Loucy (cell line): ENCODE results near the gene ARSI.

Experiments used
- H2AFZ ChIP-seq: fragments of 200-600 bp; sonication (generic); 2 replicates; pipeline ENCODE4 v1.6.0; 2016; ENCODE audit warnings: antibody characterized with exemption, mild to moderate bottlenecking, low read length, moderate library complexity
- H3F3A ChIP-seq: fragments of 200-600 bp; 2 replicates; pipeline ENCODE4 v1.6.0; 2016; ENCODE audit warnings: antibody characterized with exemption, low read depth, mild to moderate bottlenecking
- H3K27me3 ChIP-seq: fragments of 200-600 bp; sonication (generic); 2 replicates; pipeline ENCODE4 v1.6.1; 2014; ENCODE audit warnings: low read length, mild to moderate bottlenecking; ENCODE audit not compliant: insufficient read depth, poor library complexity, severe bottlenecking
- H3K36me3 ChIP-seq: fragments of 200-600 bp; sonication (generic); 2 replicates; pipeline ENCODE4 v1.6.1; 2016; ENCODE audit warnings: low read length; ENCODE audit not compliant: insufficient read depth
- H3K4me1 ChIP-seq: fragments of 200-600 bp; sonication (generic); 2 replicates; pipeline ENCODE4 v1.5.1; 2014; ENCODE audit warnings: low read length, mild to moderate bottlenecking; ENCODE audit not compliant: insufficient read depth, poor library complexity, severe bottlenecking
- H3K4me2 ChIP-seq: fragments of 200-600 bp; sonication (generic); 2 replicates; pipeline ENCODE4 v1.6.0; 2014; ENCODE audit warnings: antibody characterized with exemption, low read length, low read depth, mild to moderate bottlenecking; ENCODE audit not compliant: poor library complexity, severe bottlenecking
- H3K4me3 ChIP-seq: fragments of 200-600 bp; sonication (generic); 2 replicates; pipeline ENCODE4 v1.5.1; 2014; ENCODE audit warnings: low read length, mild to moderate bottlenecking, mixed read lengths; ENCODE audit not compliant: poor library complexity, severe bottlenecking
- H3K79me2 ChIP-seq: fragments of 200-600 bp; sonication (generic); 2 replicates; pipeline ENCODE4 v1.6.1; 2014; ENCODE audit warnings: low read length; ENCODE audit not compliant: insufficient read depth
- H3K9ac ChIP-seq: fragments of 200-600 bp; sonication (generic); 2 replicates; pipeline ENCODE4 v1.6.0; 2014; ENCODE audit warnings: mild to moderate bottlenecking, low read depth, low read length, moderate library complexity; ENCODE audit not compliant: poor library complexity, severe bottlenecking
- H3K9me2 ChIP-seq: fragments of 200-600 bp; sonication (generic); replicated peaks from 2 replicates; pipeline ENCODE4 v1.6.1; 2016; ENCODE audit warnings: low read depth, low read length, mixed read lengths
- H3K9me3 ChIP-seq: fragments of 200-600 bp; sonication (generic); 2 replicates; pipeline ENCODE4 v1.6.1; 2014; ENCODE audit warnings: mild to moderate bottlenecking, antibody characterized with exemption, low read length, low read depth; ENCODE audit not compliant: insufficient read depth
- H4K20me1 ChIP-seq: fragments of 200-600 bp; sonication (generic); 2 replicates; pipeline ENCODE4 v1.6.0; 2014; ENCODE audit warnings: antibody characterized with exemption, low read length, mild to moderate bottlenecking; ENCODE audit not compliant: insufficient read depth, poor library complexity, severe bottlenecking
- EZH2phosphoT487 ChIP-seq: fragments of 200-600 bp; IDR thresholded peaks from 2 replicates; pipeline ENCODE4 v1.6.1; 2018; ENCODE audit warnings: antibody characterized with exemption, mild to moderate bottlenecking, moderate library complexity, borderline replicate concordance
- TF ChIP-seq, protein P1 (sequence below): fragments of 200-600 bp; sonication (generic); conservative IDR thresholded peaks from 2 replicates; pipeline ENCODE4 v1.5.1; 2014; ENCODE audit warnings: mild to moderate bottlenecking, antibody characterized with exemption, low read length

ARSI gene

DNA sequence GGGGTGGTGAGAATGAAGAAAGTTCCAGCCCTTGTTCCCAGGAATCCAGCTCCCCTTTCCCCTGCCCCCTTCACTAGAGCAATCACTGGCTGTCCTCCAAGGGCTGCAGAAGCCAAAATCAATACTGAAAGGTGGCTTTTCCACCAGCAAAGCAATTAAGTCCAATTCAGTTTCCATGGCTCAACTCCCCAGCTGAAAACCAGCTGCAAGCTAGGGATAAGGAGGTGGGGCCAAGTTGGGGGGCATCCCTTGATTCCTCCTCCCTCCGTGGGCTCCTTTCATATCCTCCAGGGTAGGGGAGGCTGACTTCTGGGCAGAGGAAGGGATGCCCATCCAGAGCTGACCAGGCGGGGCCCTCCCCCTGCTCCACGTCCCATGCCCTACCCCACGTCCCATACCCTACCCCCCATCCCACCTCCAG, 35.8 kb downstream of the ARSI start:
- H3K4me2 ChIP-seq: no peak overlapping the region
- no peaks in the 10 kb centered on the region for H3K27me3 ChIP-seq
- H3K79me2 ChIP-seq: no peaks in the 10 kb centered on the region
- no peak for TF ChIP-seq EZH2phosphoT487
- TF ChIP-seq, protein P1, sequence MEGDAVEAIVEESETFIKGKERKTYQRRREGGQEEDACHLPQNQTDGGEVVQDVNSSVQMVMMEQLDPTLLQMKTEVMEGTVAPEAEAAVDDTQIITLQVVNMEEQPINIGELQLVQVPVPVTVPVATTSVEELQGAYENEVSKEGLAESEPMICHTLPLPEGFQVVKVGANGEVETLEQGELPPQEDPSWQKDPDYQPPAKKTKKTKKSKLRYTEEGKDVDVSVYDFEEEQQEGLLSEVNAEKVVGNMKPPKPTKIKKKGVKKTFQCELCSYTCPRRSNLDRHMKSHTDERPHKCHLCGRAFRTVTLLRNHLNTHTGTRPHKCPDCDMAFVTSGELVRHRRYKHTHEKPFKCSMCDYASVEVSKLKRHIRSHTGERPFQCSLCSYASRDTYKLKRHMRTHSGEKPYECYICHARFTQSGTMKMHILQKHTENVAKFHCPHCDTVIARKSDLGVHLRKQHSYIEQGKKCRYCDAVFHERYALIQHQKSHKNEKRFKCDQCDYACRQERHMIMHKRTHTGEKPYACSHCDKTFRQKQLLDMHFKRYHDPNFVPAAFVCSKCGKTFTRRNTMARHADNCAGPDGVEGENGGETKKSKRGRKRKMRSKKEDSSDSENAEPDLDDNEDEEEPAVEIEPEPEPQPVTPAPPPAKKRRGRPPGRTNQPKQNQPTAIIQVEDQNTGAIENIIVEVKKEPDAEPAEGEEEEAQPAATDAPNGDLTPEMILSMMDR: no peak
- H3K9me2 ChIP-seq: no peaks in the 10 kb centered on the region
- H3F3A ChIP-seq: no peaks in the 10 kb centered on the region
- H3K4me3 ChIP-seq: no peak overlapping the region
- no peaks in the 10 kb centered on the region for H3K9me3 ChIP-seq
- no peaks in the 10 kb centered on the region for H3K36me3 ChIP-seq
- H4K20me1 ChIP-seq: no peaks in the 10 kb centered on the region
- no peaks in the 10 kb centered on the region for H3K4me1 ChIP-seq
- no peak overlapping the region for H2AFZ ChIP-seq
- H3K9ac ChIP-seq: no peak overlapping the region

DNA sequence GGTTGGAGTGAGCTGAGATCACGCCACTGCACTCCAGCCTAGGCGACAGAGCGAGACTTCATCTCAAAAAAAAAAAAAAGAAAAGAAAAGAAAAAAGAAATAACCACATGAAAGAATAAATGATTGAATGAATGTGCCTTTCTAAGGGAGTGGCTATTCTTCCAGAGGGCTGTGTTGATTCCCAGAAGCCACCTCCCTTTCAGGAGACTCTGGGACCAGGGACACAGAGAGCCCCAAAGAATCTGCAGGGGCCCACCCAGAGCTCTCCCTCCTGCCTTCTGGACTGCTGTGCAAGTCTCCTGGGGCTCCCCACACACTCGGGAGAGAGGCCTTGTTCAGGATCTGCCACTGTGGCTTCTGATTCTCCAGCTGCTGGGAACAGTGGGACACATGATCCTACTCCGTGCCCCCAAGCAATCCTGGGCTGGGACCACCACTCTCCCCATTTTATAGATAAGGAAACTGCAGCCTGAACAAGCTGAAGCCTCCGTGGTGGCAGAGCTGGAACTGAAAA, 36.8 kb downstream of the ARSI start:
- Histone ChIP-seq H3K9ac (no peak overlapping the region), H3K4me3 (no peak overlapping the region), H2AFZ (no peak overlapping the region), H3K4me1 (no peaks in the 10 kb centered on the region), H4K20me1 (no peaks in the 10 kb centered on the region), H3K4me2 (no peak overlapping the region), H3K79me2 (no peaks in the 10 kb centered on the region), H3K9me2 (no peaks in the 10 kb centered on the region), H3K36me3 (no peaks in the 10 kb centered on the region), H3K27me3 (no peaks in the 10 kb centered on the region), H3F3A (no peaks in the 10 kb centered on the region), H3K9me3 (no peaks in the 10 kb centered on the region)
- no peak for TF ChIP-seq EZH2phosphoT487
- TF ChIP-seq, protein P1: no peak

DNA sequence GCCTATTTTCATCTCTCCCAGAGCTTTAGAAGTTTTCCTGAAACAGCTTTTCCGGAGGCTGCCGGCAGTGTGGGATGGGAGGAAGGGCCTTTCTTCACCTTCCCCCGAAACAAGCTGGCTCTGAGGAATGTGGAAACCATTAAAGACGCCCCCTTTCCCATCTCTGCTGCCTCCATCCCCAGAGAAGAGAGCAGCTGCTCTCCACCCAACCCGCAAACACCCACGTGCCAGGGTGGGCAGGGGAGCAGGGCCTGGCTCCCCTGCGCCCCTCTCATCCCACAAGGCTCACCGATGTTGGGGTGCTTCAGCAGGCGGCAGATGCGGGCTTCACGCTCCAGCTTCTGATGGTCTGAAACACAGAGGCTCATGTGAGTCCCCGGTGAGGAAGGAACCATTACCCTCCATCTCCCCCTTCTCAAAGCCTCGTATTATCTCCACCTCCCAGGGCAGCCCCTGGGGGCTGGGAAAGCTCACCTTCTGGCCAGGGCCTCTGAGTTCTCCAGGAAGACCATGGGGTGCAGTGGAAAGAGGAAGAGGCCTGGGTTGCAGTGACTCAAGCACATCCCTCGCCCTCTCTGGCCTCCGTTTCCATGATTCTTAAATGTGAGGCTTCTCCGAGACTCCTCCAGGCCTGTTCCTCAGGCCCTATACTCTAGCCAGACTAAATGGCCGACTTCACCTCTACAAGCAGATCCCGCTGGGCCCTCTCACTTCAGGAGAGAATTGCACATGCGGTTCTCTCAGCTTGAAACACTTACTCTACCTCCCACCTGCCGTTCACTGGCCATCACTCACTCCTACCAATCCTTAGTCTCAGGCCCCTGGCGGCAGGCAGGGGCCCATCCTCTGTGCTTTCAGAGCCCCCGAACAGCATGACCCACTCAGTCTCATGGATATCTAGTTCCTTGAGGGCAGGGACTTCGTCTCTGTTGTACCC, 37.8 kb downstream of the ARSI start:
- no peaks in the 10 kb centered on the region for H3K9me3 ChIP-seq
- no peak overlapping the region for H3K9ac ChIP-seq
- H3K79me2 ChIP-seq: no peaks in the 10 kb centered on the region
- no peaks in the 10 kb centered on the region for H3K27me3 ChIP-seq
- H2AFZ ChIP-seq: no peak overlapping the region
- no peaks in the 10 kb centered on the region for H3K36me3 ChIP-seq
- H3K4me2 ChIP-seq: no peak overlapping the region
- H4K20me1 ChIP-seq: no peaks in the 10 kb centered on the region
- H3K9me2 ChIP-seq: no peaks in the 10 kb centered on the region
- no peaks in the 10 kb centered on the region for H3F3A ChIP-seq
- no peaks in the 10 kb centered on the region for H3K4me1 ChIP-seq
- TF ChIP-seq, protein P1: no peak
- no peak for TF ChIP-seq EZH2phosphoT487
- H3K4me3 ChIP-seq: no peak overlapping the region
